Stomach (tissue), 9 donors: ENCODE data around the gene LRRIQ1. TPM values are rescaled to one million over a fixed set of nuclear protein-coding genes. Genes with fewer than 3 reads are reported as not detected.

Experiments
- DNase-seq, 2 donors: peaks; one replicate each; pipeline versions ENCODE4 v3.0.0 to v3.0.0-alpha.2; 2013 to 2019
- H3K27ac ChIP-seq, 5 donors: fragments of 200-600 bp in 4 of 5; sonication (generic) in 4 of 5; one replicate each; pipeline ENCODE4 v1.5.1; 2013 to 2019; ENCODE audit warnings: mild to moderate bottlenecking in 1 of 5, moderate library complexity in 1 of 5
- H3K27me3 ChIP-seq, 3 donors: fragments of 200-600 bp; sonication (generic); one replicate each; pipeline ENCODE4 v1.5.1; 2017 to 2019; ENCODE audit warnings: mixed run types in 1 of 3
- H3K36me3 ChIP-seq, 4 donors: fragments of 200-600 bp; sonication (generic); 1 replicate in 3 of 4; 2 replicates in 1 of 4; pipeline ENCODE4 v1.5.1; 2016 to 2019
- H3K4me1 ChIP-seq, 4 donors: fragments of 200-600 bp; sonication (generic); one replicate each; pipeline ENCODE4 v1.5.1; 2016 to 2019
- H3K4me3 ChIP-seq, 4 donors: fragments of 200-600 bp; sonication (generic) in 3 of 4; one replicate each; pipeline ENCODE4 v1.5.1; 2016 to 2019; ENCODE audit warnings: mild to moderate bottlenecking in 1 of 4
- H3K9me3 ChIP-seq, 4 donors: fragments of 200-600 bp; sonication (generic); one replicate each; pipeline ENCODE4 v1.5.1; 2016 to 2019
- EP300 ChIP-seq: sonication (generic); formaldehyde crosslinking; IDR thresholded peaks from one replicate; pipeline ENCODE4 v1.6.1; 2017; ENCODE audit warnings: antibody characterized with exemption
- POLR2A ChIP-seq, 4 donors: fragments of 450-650 bp; IDR thresholded peaks; one replicate each; pipeline ENCODE4 v1.6.1; 2016; ENCODE audit warnings: antibody characterized with exemption in 4 of 4, control low read depth in 2 of 4, mild to moderate bottlenecking in 1 of 4, moderate library complexity in 1 of 4
- POLR2AphosphoS5 ChIP-seq, 3 donors: sonication (generic); formaldehyde crosslinking; IDR thresholded peaks; one replicate each; pipeline ENCODE4 v1.6.1; 2016; ENCODE audit warnings: antibody characterized with exemption in 3 of 3
- WGBS, 5 donors: extraction: QIAGEN DNeasy Blood & Tissue Kit in 3 of 5; methylation state at CpG; one replicate each; pipeline versions ENCODE4 v1.1.5 to v1.1.7; 2013 to 2018; 5-methylcytosine and 5-hydroxymethylcytosine counted together
- intact Hi-C: fragments of 100-400 bp; cut with DNase I; formaldehyde crosslinking; loops from one replicate; pipeline ENCODE4 v1.15.1; 2023; ENCODE audit warnings: low total_unique reads
- polyA plus RNA-seq, 3 donors: library from polyadenylated mRNA; stranded (reverse); fragments of 200-250 nt; gene quantifications; one replicate each; pipeline ENCODE4 v1.2.3, GENCODE V29; 2013
- total RNA-seq, 5 donors: library from RNA; depleted of rRNA; stranded (reverse); fragments of >200 nt; gene quantifications; one replicate each; pipeline versions ENCODE4 v1.1.0 to v1.2.3, GENCODE V29; 2014 to 2016
- TF ChIP-seq, protein P1 (sequence below), 7 experiments: fragments of 450-650 bp in 4 of 7; fragments of 200-600 bp in 3 of 7; sonication (generic) in 3 of 7; IDR thresholded peaks; one replicate each; pipeline ENCODE4 v1.5.1; 2016 to 2019; ENCODE audit warnings: antibody characterized with exemption in 7 of 7, control low read depth in 2 of 7, mild to moderate bottlenecking in 1 of 7
- donor health status: healthy with polysubstance abuse.
- donor health status: Bipolar disorder and iron deficiency.
- donor health status: healthy.

The LRRIQ1 gene
- total and polyA plus RNA-seq, 8 donors = 0.05 to 2.2 (median 0.92) TPM; not detected in 5

- Histone ChIP-seq H3K27ac (no peak overlapping the region), H3K36me3 (no peaks in the 10 kb centered on the region), H3K4me1 (peaks cover 0 to 5% (median 0%) of the 10 kb centered on the region in 4 donors), H3K4me3 (no peak overlapping the region), H3K9me3 (no peaks in the 10 kb centered on the region), H3K27me3 (no peaks in the 10 kb centered on the region)
- no peak for TF ChIP-seq POLR2A (IDR thresholded peaks at IDR 0.05)
- no peak for TF ChIP-seq EP300
- TF ChIP-seq POLR2AphosphoS5 (IDR thresholded peaks at IDR 0.05) = no peak
- TF ChIP-seq, protein P1, sequence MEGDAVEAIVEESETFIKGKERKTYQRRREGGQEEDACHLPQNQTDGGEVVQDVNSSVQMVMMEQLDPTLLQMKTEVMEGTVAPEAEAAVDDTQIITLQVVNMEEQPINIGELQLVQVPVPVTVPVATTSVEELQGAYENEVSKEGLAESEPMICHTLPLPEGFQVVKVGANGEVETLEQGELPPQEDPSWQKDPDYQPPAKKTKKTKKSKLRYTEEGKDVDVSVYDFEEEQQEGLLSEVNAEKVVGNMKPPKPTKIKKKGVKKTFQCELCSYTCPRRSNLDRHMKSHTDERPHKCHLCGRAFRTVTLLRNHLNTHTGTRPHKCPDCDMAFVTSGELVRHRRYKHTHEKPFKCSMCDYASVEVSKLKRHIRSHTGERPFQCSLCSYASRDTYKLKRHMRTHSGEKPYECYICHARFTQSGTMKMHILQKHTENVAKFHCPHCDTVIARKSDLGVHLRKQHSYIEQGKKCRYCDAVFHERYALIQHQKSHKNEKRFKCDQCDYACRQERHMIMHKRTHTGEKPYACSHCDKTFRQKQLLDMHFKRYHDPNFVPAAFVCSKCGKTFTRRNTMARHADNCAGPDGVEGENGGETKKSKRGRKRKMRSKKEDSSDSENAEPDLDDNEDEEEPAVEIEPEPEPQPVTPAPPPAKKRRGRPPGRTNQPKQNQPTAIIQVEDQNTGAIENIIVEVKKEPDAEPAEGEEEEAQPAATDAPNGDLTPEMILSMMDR (IDR thresholded peaks at IDR 0.05) = no peak
- DNase-seq = no peak
- WGBS, 5 donors = 69 to 89% (median 78%) methylated on average over 1 of the region's 1 CpG
- intact Hi-C loops = no loop called here
Measured at GRCh38 chr12:85072826-85073225, 36.7 kb downstream of the LRRIQ1 start.

- Histone ChIP-seq H3K27me3 (no peaks in the 10 kb centered on the region), H3K4me3 (no peak overlapping the region), H3K27ac (no peak overlapping the region), H3K4me1 (peaks cover 0 to 5% (median 0%) of the 10 kb centered on the region in 4 donors), H3K36me3 (no peaks in the 10 kb centered on the region), H3K9me3 (no peaks in the 10 kb centered on the region)
- intact Hi-C loops = no loop called here
- no peak for TF ChIP-seq POLR2AphosphoS5 (IDR thresholded peaks at IDR 0.05)
- TF ChIP-seq POLR2A (IDR thresholded peaks at IDR 0.05) = no peak
- TF ChIP-seq, protein P1 (IDR thresholded peaks at IDR 0.05) = peak in 2 of 7 experiments; percentile 8 to 13
- TF ChIP-seq EP300 = no peak
- 1 to 4% (median 4%) methylated on average over 1 of the region's 1 CpG for WGBS, 5 donors
- DNase-seq = peak in 1 of 2 donors; percentile 75
Measured at GRCh38 chr12:85076688-85077430, 40.7 kb downstream of the LRRIQ1 start.

- WGBS, 5 donors = 69 to 72% (median 70%) methylated on average over 5 of the region's 5 CpGs
- Histone ChIP-seq H3K9me3 (peaks cover 0 to 5% (median 0%) of the 10 kb centered on the region in 4 donors), H3K36me3 (no peaks in the 10 kb centered on the region), H3K4me1 (no peaks in the 10 kb centered on the region), H3K27ac (no peak overlapping the region), H3K27me3 (no peaks in the 10 kb centered on the region), H3K4me3 (no peak overlapping the region)
- TF ChIP-seq POLR2AphosphoS5 (IDR thresholded peaks at IDR 0.05) = no peak
- TF ChIP-seq POLR2A (IDR thresholded peaks at IDR 0.05) = no peak
- TF ChIP-seq, protein P1 (IDR thresholded peaks at IDR 0.05) = no peak
- TF ChIP-seq EP300 = no peak
- no peak for DNase-seq
- intact Hi-C loops = no loop called here
Measured at GRCh38 chr12:85085066-85085465, 48.9 kb downstream of the LRRIQ1 start.

GRCh38 chr12:85089792-85090191 lies 53.6 kb downstream of the LRRIQ1 start:
- no peaks in the 10 kb centered on the region for H3K36me3 ChIP-seq
- peaks cover 0 to 5% (median 0%) of the 10 kb centered on the region in 4 donors for H3K9me3 ChIP-seq
- DNase-seq = no peak
- H3K27ac ChIP-seq = no peak overlapping the region
- no peaks in the 10 kb centered on the region for H3K4me1 ChIP-seq
- TF ChIP-seq POLR2AphosphoS5 (IDR thresholded peaks at IDR 0.05) = no peak
- TF ChIP-seq POLR2A (IDR thresholded peaks at IDR 0.05) = no peak
- TF ChIP-seq, protein P1 (IDR thresholded peaks at IDR 0.05) = no peak
- TF ChIP-seq EP300 = no peak
- no peak overlapping the region for H3K4me3 ChIP-seq
- WGBS, 5 donors = 66 to 77% (median 74%) methylated on average over 5 of the region's 5 CpGs
- no peaks in the 10 kb centered on the region for H3K27me3 ChIP-seq
- intact Hi-C loops = no loop called here
